DMS114 treated with DMSO at 0.1 percent for 48 hours (cell line): Measurements from ENCODE around the gene CEP170.
"Not testable (repeated sequence)": the region's sequence is repeated elsewhere in the genome, so short reads cannot be mapped to it uniquely, and the experiment has no call there.

ENCODE experiments used
- DNase-seq: peaks from one replicate; lab custom pipeline; 2025; ENCODE audit not compliant: unreplicated experiment; lab: John Stamatoyannopoulos, UW

Gene CEP170

GRCh38 chr1:243236604-243237252 lies 18.4 kb downstream of the CEP170 start:
- DNase-seq = no peak

GRCh38 chr1:243234978-243235647 lies 20.0 kb downstream of the CEP170 start:
- no peak for DNase-seq

- no peak for DNase-seq
Observed at GRCh38 chr1:243233908-243234307, 21.2 kb downstream of the CEP170 start.

GRCh38 chr1:243230914-243231313 lies 24.2 kb downstream of the CEP170 start:
- DNase-seq = no peak

GRCh38 chr1:243229526-243229925 lies 25.6 kb downstream of the CEP170 start:
- DNase-seq = no peak

GRCh38 chr1:243227622-243228021 lies 27.5 kb downstream of the CEP170 start:
- DNase-seq = no peak

GRCh38 chr1:243218059-243218458 lies 37.0 kb downstream of the CEP170 start:
- no peak for DNase-seq

GRCh38 chr1:243217349-243217748 lies 37.7 kb downstream of the CEP170 start:
- DNase-seq = no peak

GRCh38 chr1:243216741-243217140 lies 38.3 kb downstream of the CEP170 start:
- no peak for DNase-seq

- DNase-seq = not testable (repeated sequence)
Observed at GRCh38 chr1:243215276-243215875, 39.7 kb downstream of the CEP170 start.

- DNase-seq = no peak
Observed at GRCh38 chr1:243213045-243213787, 41.9 kb downstream of the CEP170 start.

GRCh38 chr1:243211984-243212383 lies 43.1 kb downstream of the CEP170 start:
- not testable (repeated sequence) for DNase-seq

GRCh38 chr1:243205026-243205501 lies 50.0 kb downstream of the CEP170 start:
- peak; percentile 38 for DNase-seq

- DNase-seq = not testable (repeated sequence)
Observed at GRCh38 chr1:243204336-243204735, 50.7 kb downstream of the CEP170 start.

- DNase-seq = not testable (repeated sequence)
Observed at GRCh38 chr1:243203196-243203595, 51.9 kb downstream of the CEP170 start.

GRCh38 chr1:243201316-243201715 lies 53.8 kb downstream of the CEP170 start:
- DNase-seq = not testable (repeated sequence)

GRCh38 chr1:243197524-243197923 lies 57.6 kb downstream of the CEP170 start:
- not testable (repeated sequence) for DNase-seq

GRCh38 chr1:243193330-243193729 lies 61.8 kb downstream of the CEP170 start:
- DNase-seq = not testable (repeated sequence)

- DNase-seq = not testable (repeated sequence)
Observed at GRCh38 chr1:243186201-243186995, 68.7 kb downstream of the CEP170 start.

- not testable (repeated sequence) for DNase-seq
Observed at GRCh38 chr1:243184787-243185186, 70.3 kb downstream of the CEP170 start.
